CD4-positive, alpha-beta T cell treated with Interleukin-1 beta for 1 hour (primary cell): ENCODE measurements around the gene ZFP36L2.
A peak's percentile ranks its signal among the peaks of the same experiment; 100 is the strongest.

Experiments
- DNase-seq, 2 donors: peaks; one replicate each; pipeline ENCODE4 v3.0.0-alpha.2; 2020 to 2022

ZFP36L2 gene

DNA sequence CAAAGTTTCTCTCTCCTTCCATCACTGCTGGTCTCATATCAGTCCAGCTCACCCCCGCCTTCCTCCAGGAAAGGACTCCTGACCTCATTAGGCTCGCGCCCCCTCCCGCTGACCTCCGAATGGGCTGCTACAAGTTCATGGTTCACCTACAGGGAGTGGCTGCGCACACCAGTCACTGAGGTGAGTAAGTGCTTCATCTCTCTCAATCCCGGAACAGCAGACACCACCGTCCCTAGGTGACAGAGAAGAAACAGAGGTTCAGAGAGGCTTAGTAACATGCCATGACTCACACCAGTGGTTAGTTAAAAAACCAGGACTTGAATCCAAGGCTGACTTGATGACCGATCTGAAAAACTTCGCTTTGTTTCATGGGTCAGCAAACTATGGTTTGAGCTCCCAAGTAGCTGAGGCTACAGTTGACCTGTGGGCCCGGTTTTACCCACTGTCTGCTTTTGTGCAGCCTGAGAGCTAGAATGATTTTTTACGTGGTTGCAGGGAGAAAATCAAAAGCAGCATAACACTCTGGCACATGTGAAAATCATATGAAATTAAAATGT is 42.0 kb downstream of the ZFP36L2 start:
- peak; percentile 40 to 53 for DNase-seq

DNA sequence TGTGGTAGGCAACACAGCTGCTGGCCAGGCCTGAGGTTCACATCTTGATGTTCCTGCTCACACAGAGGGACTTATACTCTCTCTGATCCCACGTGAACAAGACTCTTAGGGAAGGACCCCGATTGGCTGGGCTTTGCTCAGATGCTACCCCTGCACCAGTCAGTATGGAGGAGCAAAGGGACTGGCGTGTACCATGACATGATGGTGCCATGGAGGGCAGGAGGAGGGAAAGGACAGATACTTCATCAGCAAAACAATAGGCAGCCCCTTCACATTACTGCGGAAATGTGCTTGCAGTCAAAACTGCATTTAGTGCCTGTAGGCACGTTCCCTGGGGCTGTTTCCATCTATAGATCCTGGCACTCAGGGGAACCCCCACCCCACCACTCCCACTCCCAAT is 42.7 kb downstream of the ZFP36L2 start:
- no peak for DNase-seq

DNA sequence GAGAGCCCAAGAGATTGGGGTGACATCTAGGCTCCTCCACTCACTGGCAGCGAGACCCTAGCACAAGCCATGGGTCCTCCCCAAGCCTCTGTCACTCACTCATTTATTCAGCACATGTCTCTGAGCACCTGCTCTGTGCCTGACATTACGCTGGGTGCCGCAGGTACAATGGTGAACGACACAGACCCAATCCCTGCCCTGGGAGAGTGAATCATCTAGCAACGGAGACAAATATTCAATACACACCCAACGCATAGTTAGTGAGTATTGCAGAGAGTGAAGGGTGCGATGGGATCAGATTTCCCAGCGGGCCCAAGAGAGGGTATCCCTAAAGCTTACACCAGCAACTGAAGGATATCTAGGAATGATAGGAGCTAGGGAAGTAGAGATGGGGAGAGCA is 45.5 kb downstream of the ZFP36L2 start:
- no peak for DNase-seq

DNA sequence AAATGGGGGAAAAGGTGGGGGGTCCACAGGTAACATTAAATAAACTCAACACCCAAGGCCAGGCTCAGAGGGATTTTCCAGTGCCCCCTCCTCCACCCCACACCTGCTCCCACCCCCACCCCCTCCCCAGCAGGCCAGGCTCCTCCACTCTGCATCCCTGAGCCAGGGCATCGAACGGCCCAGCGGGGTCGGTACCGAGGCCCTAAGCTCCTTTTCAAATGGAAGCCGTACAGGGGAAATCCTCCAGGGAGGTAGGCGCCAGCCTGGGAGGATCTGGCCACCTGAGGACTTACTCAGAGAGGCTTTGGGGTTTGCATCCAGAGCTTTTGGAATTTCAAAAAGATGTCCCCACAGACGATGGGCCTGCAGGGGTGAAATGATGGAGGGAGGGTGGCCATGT is 46.5 kb downstream of the ZFP36L2 start:
- DNase-seq: no peak

DNA sequence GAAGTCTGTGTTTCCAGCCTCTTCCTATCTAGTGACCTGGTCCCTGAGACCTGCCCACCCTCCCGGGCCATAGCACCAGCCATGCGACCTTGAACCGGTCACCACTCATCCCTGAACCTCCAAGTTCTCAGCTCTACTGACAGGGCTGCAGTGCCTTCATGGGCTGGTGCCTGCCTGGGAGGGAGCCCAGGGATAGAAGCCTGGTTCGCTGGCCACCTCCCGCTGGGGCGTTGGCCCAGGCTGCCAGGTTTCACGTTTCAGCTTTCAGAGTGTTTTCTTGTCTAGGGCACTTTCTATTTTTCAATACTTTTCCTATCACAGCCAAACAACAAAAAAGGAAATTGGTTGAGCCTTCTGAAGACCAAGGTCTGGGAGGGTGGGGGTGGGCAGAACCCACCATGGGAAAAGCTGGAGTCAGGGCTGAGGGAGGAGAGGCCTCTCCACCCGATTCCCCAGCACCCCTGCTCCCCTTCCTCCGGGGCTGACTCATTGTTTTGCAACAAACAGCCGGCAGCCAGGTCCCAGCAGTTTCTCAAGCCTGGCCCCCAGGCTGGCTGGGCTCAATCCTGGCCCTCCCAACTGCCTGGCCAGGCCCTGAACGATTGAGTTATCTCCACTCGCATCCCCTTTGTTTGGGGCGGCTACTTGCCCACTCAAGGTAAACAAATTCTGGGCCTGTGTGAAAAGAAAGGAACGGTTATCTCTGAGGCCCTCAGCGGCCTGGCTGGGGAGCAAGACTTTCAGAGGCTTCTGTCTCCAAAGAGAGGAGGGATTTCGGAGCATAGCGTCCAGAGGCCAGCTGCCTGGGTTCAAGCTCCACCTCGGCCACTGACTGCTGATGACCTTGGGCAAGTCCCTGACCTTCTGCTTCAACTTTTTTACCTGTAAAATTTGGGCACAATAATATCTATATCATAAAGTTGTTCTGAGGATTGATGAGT is 47.5 kb downstream of the ZFP36L2 start:
- peak in 1 of 2 donors; percentile 46 for DNase-seq

DNA sequence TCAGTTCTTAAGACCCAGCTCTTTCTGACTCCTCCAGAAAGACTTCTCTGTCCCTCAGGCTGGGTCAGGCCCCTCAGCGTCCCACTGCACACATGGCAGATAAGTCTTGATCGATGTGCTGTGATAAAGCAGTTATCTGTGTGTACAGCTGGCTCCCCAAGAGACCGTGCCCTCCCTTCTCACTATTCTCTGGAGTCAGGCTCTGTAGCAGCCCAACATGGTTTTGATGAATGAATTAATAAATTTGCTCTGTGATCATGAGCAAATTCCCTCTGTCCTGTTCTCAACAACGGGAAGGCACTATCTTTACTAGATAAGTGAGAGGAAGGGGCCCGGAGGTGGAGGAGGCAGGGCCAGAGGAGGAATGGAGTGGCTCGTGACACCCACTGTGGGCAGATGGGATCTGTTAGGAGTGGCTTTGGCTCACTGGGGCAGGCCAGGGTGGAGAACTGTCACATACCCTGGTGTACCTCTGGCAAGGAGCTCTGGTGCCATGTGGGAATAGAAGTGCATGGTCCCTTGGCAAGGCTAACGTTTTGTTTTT is 48.3 kb downstream of the ZFP36L2 start:
- DNase-seq: no peak

DNA sequence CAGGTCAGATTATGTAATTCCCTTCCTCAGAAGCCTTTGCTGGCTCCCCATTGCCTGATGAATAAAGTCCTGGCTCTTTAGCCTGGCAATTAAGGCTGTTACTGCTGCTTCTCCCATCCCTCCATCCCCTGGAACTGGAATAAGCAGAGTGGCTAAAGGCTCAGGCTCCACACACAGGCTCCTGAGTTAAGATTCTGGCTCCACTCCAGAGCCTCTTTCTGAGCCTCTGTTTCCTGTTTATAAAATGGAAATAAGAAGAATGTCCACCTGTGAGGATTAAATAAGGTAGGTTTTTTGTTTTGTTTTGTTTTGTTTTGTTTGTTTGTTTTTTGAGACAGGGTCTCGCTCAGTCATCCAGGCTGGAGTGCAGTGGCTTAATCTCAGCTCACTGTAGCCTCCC is 50.0 kb downstream of the ZFP36L2 start:
- DNase-seq: no peak

DNA sequence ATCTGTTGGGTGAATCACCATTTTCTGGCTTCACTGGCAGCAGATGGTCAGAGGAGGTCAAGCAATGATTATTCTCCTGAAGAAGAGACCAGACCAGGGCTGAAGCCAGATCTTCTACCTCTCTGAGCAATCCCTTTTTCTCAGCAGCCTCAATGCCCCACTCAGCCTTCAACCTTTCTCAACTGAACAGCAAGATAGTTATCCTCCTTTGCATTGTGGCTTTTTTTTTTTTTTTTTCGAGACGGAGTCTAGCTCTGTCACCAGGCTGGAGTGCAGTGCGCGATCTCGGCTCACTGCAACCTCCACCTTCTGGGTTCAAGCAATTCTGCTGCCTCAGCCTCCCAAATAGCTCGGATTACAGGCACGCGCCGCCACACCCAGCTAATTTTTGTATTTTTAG is 50.5 kb downstream of the ZFP36L2 start:
- DNase-seq: peak; percentile 41 to 44

DNA sequence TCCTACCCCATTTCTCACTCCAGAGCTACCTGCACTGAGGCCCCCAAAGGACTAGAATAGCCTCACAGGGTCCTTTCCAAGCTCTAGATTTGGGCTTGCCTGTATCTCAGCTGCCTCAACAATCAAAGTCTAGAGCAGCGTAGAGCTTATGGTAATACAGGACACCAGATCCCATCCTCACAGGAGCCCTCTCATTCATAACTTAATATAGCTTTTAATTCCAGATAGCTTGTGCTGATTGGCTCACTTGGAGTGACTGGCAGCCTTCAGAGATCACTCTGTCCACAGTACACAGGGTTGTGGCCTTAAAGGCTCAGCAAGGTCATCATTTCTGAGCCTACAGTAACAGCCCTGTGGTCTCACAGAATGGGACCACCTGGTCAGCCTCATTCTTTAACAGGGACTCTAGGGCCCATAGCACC is 51.4 kb downstream of the ZFP36L2 start:
- peak; percentile 10 to 39 for DNase-seq

DNA sequence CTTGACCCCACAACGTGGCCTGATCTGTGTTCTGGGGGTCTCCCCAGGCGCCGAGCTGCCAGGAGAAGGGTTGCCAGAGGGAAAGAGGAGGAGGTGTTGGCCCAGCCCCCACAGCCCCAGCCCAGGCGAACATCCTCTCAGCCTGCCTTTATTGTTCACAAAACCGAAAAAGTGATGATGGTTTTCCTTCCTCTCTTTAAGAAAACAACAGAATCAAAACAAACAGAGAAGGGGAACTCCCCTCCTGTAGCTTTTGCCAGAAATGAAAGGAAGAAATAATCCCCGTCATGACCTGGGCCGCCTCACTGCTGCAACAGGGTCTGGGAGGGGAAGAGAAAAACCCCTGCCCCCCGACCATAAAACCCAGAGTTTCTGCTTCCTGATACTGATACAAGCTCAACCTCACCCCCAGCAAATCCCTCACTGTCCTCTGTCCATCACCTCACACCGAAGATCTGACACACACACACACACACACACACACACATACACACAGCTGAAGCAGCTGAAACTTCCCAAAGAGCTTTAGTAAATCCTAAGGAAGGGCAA is 52.0 kb downstream of the ZFP36L2 start:
- DNase-seq: peak; percentile 88 to 89
